COR-L47 (cell line): Measurements from ENCODE around the gene TXNRD2.
A peak's percentile ranks its signal among the peaks of the same experiment; 100 is the strongest.

Experiments used
- DNase-seq: peaks from one replicate; lab custom pipeline; 2025; lab: John Stamatoyannopoulos, UW

TXNRD2 gene

DNA sequence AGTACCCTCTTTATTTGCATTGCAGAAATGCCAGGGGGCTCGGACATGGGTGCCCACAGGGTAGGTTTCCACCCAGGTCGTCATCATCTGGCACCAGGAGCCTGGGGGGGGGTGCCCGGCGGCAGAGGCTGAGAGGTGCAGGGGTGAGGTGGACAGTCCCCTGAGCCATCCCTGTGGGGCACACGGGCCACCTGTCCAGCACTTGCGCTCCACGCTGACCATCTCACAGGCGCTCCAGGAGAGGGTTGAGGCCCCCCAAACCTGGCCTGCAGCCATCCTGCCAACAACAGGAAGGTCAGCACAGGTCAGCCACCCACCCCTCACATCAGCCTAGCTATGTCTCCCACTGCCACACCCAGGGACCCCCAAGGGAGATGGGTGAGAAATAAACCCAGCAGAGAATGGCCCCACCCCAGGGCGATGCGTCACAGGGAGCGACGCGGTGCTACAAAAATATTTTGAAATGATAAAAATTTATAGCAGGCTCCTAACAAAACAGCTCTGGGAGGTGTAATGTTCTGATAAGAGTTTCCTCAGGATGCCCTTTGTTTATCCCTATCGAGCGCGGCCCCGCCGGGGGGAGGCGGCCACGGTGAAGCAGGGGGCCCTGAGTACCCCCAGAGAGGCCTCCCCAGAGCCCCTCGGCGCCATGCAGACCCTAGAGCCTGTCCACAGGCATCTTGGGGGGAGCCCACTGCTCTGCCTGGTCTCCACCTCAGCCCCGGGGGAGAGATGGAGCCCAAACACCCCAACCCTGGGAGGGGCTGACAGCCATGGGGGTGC lies 65.9 kb downstream of the TXNRD2 start:
- no peak for DNase-seq

DNA sequence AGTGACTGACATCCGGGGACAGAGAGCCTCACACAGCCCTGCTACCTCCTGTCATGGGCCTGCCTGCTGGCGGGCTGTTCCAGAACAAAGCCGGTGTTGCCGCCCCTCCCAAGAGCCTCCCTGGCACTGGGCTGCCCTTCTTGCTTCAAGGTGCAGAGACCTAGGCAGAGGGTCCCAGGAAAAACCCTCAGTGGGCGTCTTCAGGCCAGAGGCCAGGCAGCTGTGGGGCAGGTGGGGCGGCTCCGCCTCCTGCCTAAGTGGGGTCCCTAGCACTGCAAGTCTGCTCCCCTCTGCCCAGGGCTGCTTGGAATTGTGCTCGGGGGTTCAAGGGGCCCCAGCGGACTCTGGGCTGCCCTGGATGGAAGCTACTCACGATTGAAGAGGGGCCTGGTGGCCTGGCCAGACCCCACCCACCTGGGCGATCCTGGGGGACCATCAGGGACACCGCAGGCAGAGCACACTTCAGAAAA lies 66.5 kb downstream of the TXNRD2 start:
- no peak for DNase-seq

- DNase-seq, result no peak
These were observed 67.1 kb downstream of the TXNRD2 start for GRCh38 chr22:19874307-19875060.

- DNase-seq, result no peak
These were observed 67.7 kb downstream of the TXNRD2 start for GRCh38 chr22:19873960-19874306.

- no peak for DNase-seq
These were observed 68.3 kb downstream of the TXNRD2 start for GRCh38 chr22:19873138-19873959.

DNA sequence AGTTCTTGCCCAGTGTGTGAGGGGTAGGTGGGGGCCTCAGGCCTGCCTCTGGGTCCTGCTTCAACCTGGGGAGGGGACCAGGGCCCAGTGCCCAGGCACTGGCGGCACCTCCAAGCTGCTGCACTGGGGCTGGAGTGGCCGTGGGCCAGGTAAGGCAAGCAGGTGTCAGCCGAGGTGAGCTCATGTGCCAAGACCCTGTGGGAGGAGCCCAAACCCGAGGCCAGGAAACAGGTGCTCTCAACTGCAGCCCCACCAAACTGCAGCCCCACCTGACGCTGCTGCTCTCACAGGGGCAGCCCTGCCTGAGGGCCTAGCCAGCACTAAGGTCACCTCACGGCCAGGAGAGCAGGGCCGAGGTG lies 68.9 kb downstream of the TXNRD2 start:
- DNase-seq, result peak; percentile 11

DNA sequence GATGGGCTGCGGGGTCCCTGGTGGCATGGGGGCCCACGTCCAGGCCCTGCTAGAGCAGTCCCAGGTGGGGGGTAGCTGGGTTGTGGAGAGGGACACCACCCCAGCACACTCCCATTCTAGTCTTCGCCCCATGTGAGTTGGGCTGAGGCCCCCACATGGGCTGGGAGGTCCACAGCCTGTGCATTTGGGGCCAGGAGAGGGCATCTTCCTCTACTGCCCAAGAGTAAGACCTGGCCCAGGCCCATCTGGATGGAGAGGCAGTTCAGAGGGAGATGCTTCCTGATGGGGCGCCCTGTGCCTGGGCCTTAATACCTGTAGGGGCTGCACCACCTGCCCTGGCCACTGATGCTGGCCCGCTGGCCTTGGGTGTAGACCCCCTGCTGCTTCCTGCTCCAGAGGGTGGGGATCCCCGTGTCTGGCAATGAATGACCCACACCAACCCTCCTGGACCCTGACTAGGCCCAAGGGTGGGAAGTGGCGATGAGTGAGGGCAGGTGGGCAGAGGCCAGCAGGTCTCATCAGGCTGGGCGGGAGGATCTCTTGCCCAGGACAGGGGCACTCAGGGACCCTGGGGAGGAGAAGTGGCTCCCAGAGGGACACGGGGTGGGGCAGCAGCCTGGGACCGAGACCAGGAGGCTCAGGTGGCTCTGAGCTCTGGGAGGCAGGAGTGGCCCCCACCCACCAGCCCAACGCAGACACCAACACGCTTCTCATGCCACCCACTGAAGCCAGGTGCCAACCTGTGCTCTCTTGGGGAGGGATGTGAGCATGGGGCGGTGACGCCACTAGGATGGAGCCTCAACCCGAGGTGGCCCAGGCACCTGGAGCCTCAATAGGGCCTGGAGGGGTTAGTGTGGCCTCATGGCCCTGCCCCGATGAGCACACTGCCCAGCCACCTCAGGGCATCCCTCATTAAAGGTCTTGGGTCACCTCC lies 69.5 kb downstream of the TXNRD2 start:
- DNase-seq, result no peak

- no peak for DNase-seq
These were observed 70.4 kb downstream of the TXNRD2 start for GRCh38 chr22:19871023-19871844.

GRCh38 chr22:19870153-19871022 lies 71.2 kb downstream of the TXNRD2 start:
- no peak for DNase-seq

DNA sequence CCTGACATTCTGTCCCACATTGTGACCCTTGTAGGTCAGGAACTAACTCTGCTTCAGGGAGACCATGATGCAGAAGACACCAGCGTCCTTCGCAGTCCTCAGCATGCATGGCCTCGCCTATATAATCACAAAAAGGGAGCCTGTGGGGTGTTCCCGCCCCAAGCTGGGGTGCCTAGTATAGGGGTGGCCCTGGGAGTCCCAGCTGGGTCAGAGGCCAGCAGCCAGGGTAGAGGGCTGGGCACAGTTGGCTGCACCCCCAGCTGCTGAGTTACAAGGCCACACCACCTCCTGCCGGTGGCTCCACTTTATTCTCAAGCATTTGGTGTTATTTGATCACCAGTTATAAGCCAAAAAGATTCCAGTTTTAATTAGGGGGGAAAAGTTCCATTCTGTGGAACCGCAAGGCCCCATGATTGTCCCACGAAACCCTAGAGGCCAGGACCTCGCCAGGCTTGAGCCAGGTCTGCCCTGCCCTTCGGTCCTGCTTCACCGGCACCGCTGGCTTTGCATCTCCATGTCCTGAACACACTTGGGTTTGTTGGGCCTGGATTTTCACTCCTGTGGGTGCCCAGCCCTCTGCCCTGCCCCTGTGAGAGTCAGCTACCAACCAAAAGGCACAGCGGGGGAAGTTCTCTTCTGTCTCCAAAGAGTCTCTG lies 72.0 kb downstream of the TXNRD2 start:
- no peak for DNase-seq

DNA sequence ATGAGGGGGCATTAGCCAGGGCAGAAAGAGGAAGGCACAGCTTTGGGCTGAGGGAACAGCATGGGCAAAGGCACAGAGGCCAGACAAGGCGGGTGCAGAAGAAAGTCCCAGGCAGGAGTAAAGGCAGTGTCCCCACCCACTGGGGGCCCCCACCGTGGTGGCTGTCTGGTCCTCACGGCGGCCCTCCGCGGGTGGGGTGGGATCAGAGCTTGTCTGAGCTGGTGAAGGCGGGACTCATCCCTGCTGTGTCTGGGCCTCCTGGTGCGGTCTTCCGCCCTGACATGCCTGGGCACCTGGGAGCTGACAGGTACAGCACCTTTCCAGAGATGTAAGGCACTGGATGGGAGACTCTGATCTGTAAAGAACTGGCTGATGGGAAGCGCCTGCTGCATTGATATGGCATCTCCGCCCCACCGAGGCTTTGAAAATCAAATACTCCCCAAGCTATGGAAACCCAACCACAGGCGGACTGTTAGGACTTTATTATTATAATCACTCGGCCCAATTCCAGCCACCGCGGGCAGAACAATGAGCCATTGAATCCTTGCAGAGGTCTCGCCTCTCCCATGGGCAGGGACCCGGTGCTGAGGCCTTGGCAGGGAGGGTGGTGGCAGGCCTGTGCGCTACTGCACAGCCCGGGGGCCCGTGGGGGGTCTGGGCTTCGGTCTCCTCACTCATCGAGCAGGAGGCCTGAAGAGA lies 72.7 kb downstream of the TXNRD2 start:
- DNase-seq, result no peak

DNA sequence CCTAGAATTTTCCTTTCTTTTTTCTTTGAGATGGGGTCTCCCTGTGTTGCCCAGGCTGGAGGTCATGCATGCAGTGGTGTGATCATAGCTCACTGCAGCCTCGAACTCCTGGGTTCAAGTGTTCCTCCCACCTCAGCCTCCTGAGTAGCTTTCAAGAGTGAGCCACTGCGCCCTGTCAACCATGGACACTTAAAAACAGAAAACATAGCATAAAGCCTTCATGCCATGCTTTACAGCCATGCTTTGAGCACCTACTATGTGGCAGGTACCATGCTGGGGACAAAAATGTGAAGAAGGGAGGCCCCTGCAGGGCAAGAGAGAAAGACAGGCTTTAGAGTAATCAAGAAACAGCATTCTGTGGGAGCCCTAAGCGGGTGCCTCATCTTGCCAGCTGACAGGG lies 73.3 kb downstream of the TXNRD2 start:
- no peak for DNase-seq

DNA sequence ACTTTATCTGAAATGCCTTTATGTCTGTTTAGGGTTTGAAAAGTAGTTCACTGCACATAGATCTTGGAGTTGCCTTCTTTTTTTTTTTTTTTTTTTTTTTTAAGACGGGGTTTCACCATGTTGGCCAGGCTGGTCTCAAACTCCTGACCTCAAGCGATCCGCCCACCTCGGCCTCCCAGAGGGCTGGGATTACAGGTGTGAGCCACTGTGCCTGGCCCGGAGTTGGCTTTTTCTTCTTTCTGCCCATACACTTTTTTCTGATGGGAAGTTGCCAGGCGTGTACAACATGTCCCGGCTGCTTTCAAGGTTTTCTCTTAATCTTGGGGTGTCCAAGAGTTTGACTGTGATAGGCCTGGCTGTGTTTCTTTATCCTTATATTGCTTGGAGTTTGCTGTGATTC lies 74.0 kb downstream of the TXNRD2 start:
- DNase-seq, result no peak

DNA sequence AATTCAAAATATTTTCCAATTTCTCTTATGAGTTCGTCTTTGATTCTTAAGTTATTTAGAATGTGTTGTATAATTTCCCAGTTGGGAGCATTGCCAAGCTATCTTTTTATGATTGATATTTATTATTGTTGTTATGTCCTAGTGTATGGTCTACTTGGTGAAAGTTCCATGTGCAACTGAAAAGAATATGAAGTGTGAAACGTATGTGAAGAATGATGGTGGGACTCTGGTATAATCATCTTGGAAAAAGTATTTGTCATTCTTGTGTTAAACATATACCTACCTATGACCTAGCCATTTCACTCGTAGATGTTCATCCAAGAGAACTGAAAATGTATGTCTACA lies 75.0 kb downstream of the TXNRD2 start:
- DNase-seq, result no peak

- no peak for DNase-seq
These were observed 76.3 kb downstream of the TXNRD2 start for GRCh38 chr22:19865141-19865829.

DNA sequence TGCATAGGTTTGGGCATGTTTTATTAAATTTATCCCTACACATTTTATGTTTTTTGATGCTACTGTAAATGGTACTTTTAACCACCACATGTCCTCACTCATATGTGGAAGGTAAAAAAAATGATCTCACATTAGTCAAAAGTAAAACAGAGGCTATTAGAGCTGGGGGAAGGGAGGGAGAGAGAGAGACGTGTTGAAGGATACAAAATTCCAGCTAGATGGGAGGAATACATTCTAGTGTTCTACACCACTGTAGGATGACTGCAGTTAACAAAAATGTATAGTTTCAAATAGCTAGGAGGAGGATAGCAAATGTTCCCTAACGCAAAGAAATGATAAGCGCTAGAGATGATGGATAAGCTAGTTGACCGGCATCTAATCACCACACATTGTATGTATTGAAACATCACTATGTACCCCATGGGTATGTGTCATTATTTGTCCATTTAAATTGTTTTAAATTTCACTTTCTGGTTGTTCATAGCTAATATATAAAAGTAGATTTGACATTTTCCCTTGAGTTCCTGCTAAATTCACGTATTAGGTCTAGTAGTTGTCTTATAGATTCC lies 77.0 kb downstream of the TXNRD2 start:
- DNase-seq, result no peak

DNA sequence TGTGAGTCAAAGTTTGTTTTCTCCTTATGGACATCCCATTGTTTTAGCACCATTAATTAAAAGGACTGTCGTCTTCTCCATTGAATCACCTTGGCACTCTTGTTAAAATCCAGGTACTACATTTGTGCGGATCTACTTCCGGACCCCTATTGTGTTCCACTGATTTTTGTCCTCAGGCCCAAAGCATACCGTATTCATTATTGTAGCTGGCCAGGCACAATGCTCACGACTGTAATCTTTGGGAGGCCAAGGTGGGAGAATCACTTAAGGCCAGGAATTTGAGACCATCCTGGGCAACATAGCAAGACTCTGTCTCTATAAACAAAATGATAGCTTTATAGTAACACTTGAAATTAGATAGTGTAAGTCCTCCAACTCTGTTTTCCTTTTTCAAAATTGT lies 78.0 kb downstream of the TXNRD2 start:
- no peak for DNase-seq
